A673 (cell line): ENCODE data around the gene PTGER1. TPM values are rescaled to one million over a fixed set of nuclear protein-coding genes. Genes with fewer than 3 reads are reported as not detected.

Source experiments
- BruUV-seq: library from RNA; stranded (reverse); fragments of 400-500 nt; replicated peaks from 2 replicates; lab custom pipeline; 2021; lab: Mats Ljungman, UMichigan
- CTCF ChIA-PET: fragments of 300-600 bp; sonication (Branson Sonifier 250); formaldehyde crosslinking; loops from one replicate; lab custom pipeline; 2022; ENCODE audit warnings: antibody characterized with exemption; lab: Charles Lee
- POLR2A ChIA-PET: fragments of 300-600 bp; sonication (Branson Sonifier 250); formaldehyde crosslinking; loops from one replicate; lab custom pipeline; 2022; ENCODE audit warnings: antibody characterized with exemption; ENCODE audit not compliant: low non-redundant PET; lab: Charles Lee
- DNase-seq: peaks from one replicate; pipeline ENCODE4 v3.0.0-alpha.2; 2015; ENCODE audit warnings: low spot score
- H3K27ac ChIP-seq: fragments of 200-600 bp; sonication (generic); 2 replicates; pipeline ENCODE4 v1.5.1; 2016; ENCODE audit warnings: mixed run types, low read depth, mild to moderate bottlenecking, mixed read lengths, antibody characterized with exemption, low read length; ENCODE audit not compliant: poor library complexity, severe bottlenecking
- H3K27me3 ChIP-seq: fragments of 200-600 bp; sonication (generic); replicated peaks from 2 replicates; pipeline ENCODE4 v1.6.1; 2017; ENCODE audit warnings: mixed run types, low read depth, mild to moderate bottlenecking, mixed read lengths, antibody characterized with exemption, low read length; ENCODE audit not compliant: insufficient read depth, poor library complexity
- H3K36me3 ChIP-seq: fragments of 200-600 bp; sonication (generic); 2 replicates; pipeline ENCODE4 v1.6.1; 2016; ENCODE audit warnings: mixed run types, mild to moderate bottlenecking, mixed read lengths, antibody characterized with exemption, low read length; ENCODE audit not compliant: insufficient read depth, poor library complexity, severe bottlenecking
- H3K4me1 ChIP-seq: fragments of 200-600 bp; sonication (generic); 2 replicates; pipeline ENCODE4 v1.6.1; 2017; ENCODE audit warnings: mixed run types, mild to moderate bottlenecking, mixed read lengths, antibody characterized with exemption, low read length; ENCODE audit not compliant: insufficient read depth, poor library complexity, severe bottlenecking
- H3K4me3 ChIP-seq: fragments of 200-600 bp; sonication (generic); 2 replicates; pipeline ENCODE4 v1.5.1; 2016; ENCODE audit warnings: low read depth, mixed run types, mild to moderate bottlenecking, mixed read lengths, low read length; ENCODE audit not compliant: poor library complexity, severe bottlenecking
- H3K9me3 ChIP-seq: fragments of 200-600 bp; sonication (generic); 2 replicates; pipeline ENCODE4 v1.6.1; 2016; ENCODE audit warnings: mixed run types, low read depth, mild to moderate bottlenecking, mixed read lengths, antibody characterized with exemption, low read length; ENCODE audit not compliant: poor library complexity, severe bottlenecking
- EZH2 ChIP-seq: fragments of 200-600 bp; sonication (generic); IDR thresholded peaks from 2 replicates; pipeline ENCODE4 v1.6.1; 2017; ENCODE audit warnings: borderline replicate concordance, low read depth, mild to moderate bottlenecking, mixed read lengths, antibody characterized with exemption, low read length; ENCODE audit not compliant: poor library complexity, severe bottlenecking
- intact Hi-C: fragments of 100-400 bp; cut with micrococcal nuclease; formaldehyde crosslinking; loops from one replicate; pipeline ENCODE4 v1.10.0; 2022; ENCODE audit not compliant: unreplicated experiment
- total RNA-seq: library from RNA; stranded (reverse); gene quantifications from 2 replicates; pipeline ENCODE4 v1.2.3, GENCODE V29; 2021
- TF ChIP-seq, protein P1 (sequence below): fragments of 300-800, 200-600 bp; sonication (generic); conservative IDR thresholded peaks from 2 replicates; pipeline ENCODE4 v1.5.1; 2017; ENCODE audit warnings: low read depth, mild to moderate bottlenecking, antibody characterized with exemption, low read length, moderate library complexity, mixed read lengths

Gene PTGER1
- total RNA-seq, 1 experiment from 2014 or later = not detected

DNA sequence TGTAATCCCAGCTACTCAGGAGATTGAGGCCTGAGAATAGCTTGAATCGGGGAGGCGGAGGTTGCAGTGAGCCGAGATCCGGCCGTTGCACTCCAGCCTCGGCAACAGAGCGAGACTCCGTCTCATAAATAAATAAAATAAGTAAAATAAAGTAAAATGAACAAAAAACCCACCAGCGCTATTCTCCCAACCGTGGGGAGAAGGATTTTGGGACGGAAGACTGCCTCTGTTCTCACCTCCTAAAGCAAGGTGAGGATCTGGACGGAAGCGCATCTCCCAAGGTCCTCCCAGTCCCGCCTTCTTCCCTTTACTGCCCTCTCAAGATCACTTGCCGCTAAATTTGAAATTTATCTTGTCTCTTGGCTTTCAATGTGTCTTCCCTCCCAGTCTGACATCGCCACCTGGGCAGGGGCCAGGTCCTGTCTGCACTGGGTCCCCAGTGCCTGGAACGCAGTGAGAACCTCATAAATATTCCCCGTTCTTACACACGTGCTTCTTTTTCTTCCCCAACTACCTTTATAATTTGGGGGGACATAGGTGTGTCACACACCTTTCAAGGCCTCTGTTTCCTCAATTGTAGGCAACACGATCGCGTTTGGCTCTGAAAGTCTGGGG lies 44.2 kb upstream of the PTGER1 start:
- BruUV-seq = no TSS peak
- POLR2A ChIA-PET = no interaction called here
- DNase-seq = no peak
- TF ChIP-seq EZH2 = no peak
- TF ChIP-seq, protein P1, sequence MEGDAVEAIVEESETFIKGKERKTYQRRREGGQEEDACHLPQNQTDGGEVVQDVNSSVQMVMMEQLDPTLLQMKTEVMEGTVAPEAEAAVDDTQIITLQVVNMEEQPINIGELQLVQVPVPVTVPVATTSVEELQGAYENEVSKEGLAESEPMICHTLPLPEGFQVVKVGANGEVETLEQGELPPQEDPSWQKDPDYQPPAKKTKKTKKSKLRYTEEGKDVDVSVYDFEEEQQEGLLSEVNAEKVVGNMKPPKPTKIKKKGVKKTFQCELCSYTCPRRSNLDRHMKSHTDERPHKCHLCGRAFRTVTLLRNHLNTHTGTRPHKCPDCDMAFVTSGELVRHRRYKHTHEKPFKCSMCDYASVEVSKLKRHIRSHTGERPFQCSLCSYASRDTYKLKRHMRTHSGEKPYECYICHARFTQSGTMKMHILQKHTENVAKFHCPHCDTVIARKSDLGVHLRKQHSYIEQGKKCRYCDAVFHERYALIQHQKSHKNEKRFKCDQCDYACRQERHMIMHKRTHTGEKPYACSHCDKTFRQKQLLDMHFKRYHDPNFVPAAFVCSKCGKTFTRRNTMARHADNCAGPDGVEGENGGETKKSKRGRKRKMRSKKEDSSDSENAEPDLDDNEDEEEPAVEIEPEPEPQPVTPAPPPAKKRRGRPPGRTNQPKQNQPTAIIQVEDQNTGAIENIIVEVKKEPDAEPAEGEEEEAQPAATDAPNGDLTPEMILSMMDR = no peak
- H3K4me3 ChIP-seq = no peak overlapping the region
- H3K36me3 ChIP-seq = peaks cover 24% of the 10 kb centered on the region
- CTCF ChIA-PET = no interaction called here
- intact Hi-C loops = no loop called here
- no peaks in the 10 kb centered on the region for H3K27me3 ChIP-seq
- H3K9me3 ChIP-seq = no peaks in the 10 kb centered on the region
- H3K27ac ChIP-seq = peak overlapping the region; percentile 98
- peaks cover 19% of the 10 kb centered on the region for H3K4me1 ChIP-seq

DNA sequence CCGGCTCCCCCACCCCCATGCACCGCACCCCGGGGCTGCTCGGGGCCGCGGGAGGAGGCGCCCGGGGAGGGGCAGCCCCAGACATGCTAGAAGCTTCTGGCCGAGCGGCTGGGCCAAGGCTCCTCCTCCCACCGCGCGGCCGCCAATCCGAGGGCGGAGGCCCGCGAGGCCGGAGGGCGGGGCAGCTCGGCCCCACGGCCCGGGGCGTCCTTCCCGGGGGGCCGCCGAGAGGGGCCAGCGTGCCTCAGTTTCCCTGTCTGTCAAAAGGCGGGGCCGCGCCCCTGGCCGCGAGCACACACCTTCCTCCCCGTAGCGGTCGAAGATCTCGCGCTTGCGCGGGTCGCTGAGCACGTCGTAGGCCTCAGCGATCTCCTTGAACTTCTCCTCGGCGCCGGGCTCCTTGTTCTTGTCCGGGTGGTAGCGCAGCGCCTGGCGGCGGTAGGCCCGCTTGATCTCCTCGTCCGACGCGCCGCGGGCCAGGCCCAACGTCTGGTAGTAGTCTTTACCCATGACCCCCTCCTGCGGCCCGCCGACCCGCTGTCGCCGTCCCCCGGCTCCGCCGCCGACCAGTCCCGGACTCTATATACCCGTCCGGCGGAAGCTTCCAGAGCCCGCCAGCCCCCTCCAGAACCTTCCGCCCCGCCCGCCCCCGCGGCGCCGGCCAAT lies 42.8 kb upstream of the PTGER1 start, which contains the start of gene DNAJB1:
DNAJB1 (minus strand) TSS at position 558 of the 666 bp plus-strand sequence; CDS start at position 510, 48 bp downstream.
- Histone ChIP-seq H3K4me1 (peaks cover 16% of the 10 kb centered on the region), H3K27ac (peak within 1 kb of the TSS; percentile 98), H3K4me3 (peak within 1 kb of the TSS; percentile 96), H3K9me3 (no peaks in the 10 kb centered on the region), H3K36me3 (peaks cover 32% of the 10 kb centered on the region), H3K27me3 (no peaks in the 10 kb centered on the region)
- intact Hi-C loops = no loop called here
- CTCF ChIA-PET = interaction anchor here (0.6 to 1.1 kb wide), 2 partner anchors 11 to 474 kb away, joined by 3 to 5 read pairs; no protein-coding TSS in a partner anchor
- no TSS peak for BruUV-seq
- TF ChIP-seq, protein P1 = no peak
- no peak for TF ChIP-seq EZH2
- POLR2A ChIA-PET = interaction anchor here (0.5 kb wide), 4 partner anchors 36 to 223 kb away, joined by 3 to 5 read pairs (median 3); no protein-coding TSS in a partner anchor
- peak; percentile 71 for DNase-seq

DNA sequence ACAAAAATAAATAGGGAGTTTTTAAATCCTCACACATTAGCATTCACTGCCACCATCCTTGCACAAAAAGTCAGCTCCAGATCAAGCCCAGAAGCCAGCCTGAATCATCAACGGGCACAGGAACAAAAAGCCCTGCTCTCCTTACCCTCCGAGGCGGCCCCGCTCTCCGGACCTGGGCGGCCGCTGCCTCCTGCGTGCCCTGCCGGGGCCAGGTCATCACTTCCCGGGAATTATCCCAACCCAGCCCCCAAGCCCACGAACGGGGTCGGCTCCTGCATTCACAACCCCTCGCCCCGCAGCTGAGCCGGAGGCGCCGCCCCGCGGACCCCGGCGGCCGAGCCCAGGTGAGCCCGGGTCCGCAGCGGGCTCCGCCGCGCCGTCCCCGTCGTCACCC lies 42.3 kb upstream of the PTGER1 start:
- Histone ChIP-seq H3K4me1 (peaks cover 10% of the 10 kb centered on the region), H3K27ac (peak overlapping the region; percentile 98), H3K27me3 (no peaks in the 10 kb centered on the region), H3K36me3 (peaks cover 32% of the 10 kb centered on the region), H3K9me3 (no peaks in the 10 kb centered on the region), H3K4me3 (peak overlapping the region; percentile 96)
- intact Hi-C loops = no loop called here
- no peak for DNase-seq
- ChIA-PET CTCF (interaction anchor here (1.1 kb wide), 1 partner anchor 11 kb away, joined by 3 read pairs; no protein-coding TSS in a partner anchor), POLR2A (no interaction called here)
- BruUV-seq = no TSS peak
- no peak for TF ChIP-seq EZH2
- TF ChIP-seq, protein P1 = no peak
